IPS DF 4.7 (cell line): ENCODE results near the gene CBLB.
A peak's percentile ranks its signal among the peaks of the same experiment; 100 is the strongest.

Experiments used
- DNase-seq: peaks from one replicate; pipeline ENCODE4 v3.0.0-alpha.2; 2013; ENCODE audit warnings: low spot score; ENCODE audit errors: extremely low read depth

The CBLB gene

DNA sequence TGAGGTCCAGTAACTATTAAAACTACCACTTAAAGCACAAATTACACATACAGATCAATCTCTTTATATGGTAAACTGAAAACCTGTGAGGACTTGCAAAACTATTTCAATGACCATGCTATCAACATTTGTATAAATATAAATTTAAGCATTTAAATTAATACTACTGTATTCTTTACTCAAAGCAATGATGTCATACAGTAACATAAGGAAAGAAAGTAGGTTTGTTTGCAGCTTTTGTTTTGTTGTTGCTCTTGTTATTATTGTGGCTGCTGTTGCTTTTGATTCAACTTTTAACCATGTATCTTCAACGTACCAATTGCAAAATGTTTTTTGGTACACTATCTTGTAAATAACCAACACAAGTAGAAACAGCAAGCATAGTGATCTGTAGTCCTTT is 22.0 kb downstream of the CBLB start:
- no peak for DNase-seq

DNA sequence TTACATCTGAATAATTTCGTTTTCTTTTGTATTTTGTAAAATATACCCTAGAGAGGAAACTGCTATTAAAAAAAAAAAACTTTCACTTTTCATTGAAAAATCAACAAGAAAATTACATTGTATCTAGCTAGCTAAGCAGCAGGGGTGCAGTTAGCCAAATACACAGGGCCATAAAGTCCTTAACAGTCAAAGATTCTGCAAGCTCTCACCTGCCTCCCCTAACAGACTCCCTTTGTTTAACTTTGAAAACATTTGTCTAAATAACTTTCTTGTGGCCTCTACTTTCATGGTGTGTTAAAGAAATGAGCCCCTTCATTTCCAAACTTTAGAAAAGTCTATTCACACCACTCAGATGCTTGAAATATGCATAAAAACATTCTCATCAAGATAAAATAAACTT is 23.3 kb downstream of the CBLB start:
- DNase-seq, result no peak

- no peak for DNase-seq
Observed at GRCh38 chr3:105844704-105845103, 24.1 kb downstream of the CBLB start.

DNA sequence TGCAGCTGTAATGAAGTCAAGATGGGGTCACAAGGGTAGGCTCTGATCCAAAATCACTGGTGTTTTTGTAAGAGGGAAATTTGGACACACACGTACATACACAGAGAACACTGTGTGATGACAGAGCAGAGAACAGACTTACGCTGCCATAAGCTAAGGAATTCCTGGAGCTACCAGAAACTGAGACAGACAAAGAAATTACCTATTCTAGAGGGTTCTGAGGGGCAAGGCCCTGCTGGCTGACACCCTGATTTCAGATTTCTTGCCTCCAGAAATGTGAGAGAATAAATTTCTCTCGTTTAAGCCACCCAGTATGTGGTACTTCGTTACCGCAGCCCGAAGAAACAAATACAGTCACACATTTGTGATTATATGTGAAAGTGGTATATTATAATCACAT is 24.8 kb downstream of the CBLB start:
- no peak for DNase-seq

- no peak for DNase-seq
Observed at GRCh38 chr3:105842943-105843342, 25.9 kb downstream of the CBLB start.

- no peak for DNase-seq
Observed at GRCh38 chr3:105842449-105842848, 26.4 kb downstream of the CBLB start.

GRCh38 chr3:105837947-105838346 is 30.9 kb downstream of the CBLB start:
- DNase-seq, result no peak

DNA sequence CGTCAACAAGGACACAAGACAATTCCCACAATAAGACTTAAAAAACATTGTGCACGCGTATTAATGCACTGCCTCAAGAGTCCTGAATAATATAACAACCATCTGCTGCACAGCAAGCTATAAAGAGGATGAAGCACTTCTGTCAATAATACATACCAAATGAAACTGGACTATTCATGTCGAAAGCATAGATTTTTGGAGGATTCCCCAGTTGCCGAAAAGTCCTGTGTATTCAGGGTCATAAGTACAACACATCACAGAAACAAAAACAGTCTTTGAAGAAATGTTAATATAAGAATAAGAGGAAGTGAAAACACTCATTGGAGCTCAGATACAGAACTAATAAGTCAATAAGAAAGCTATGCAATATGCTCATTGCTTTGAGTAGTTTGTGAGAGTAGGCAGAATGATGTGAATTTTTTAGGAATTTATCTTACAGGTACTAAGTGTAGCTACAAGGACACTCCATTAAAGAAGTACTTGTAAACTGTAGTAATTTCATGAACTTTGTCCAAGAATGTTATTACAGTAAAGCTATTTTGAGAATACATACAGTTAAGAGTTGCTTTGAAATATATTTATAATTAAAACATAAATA is 31.6 kb downstream of the CBLB start:
- DNase-seq, result no peak

GRCh38 chr3:105836533-105836932 is 32.3 kb downstream of the CBLB start:
- no peak for DNase-seq

DNA sequence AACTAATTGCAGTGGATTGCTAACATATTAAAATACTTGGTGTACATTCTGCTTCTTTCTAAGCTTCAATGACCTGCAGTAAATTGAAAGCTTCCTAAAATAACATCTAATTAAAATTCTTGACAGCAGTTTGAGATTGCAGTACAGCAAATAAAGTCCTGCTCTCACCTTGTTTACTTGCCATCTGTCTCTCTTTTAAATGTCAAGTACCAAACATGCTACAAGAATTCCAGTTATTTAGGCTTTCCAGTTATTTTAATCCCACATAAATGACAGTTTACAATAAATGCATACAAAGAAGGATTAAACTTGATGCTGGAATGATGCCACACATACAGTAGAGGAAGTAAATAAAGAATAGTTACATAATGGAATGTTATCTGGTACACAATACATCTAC is 33.2 kb downstream of the CBLB start:
- no peak for DNase-seq

DNA sequence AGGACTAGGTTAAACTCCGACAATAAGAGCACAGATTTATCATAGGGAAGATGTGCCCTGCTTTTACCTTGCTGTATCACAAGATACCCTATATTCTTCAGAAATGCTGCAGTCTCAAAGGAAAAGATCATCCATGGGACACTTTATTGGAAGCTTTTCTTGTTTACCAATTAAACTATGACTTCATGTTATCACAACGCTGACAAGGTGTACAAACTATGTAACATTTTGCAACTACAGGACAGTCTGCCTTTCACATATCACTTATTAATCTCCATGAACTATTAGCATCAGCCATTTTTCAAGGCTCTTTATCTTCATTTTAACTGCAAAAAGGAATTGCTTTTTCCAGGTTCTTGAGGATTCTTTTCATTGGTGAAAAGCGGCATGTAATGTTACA is 34.0 kb downstream of the CBLB start:
- DNase-seq, result no peak

DNA sequence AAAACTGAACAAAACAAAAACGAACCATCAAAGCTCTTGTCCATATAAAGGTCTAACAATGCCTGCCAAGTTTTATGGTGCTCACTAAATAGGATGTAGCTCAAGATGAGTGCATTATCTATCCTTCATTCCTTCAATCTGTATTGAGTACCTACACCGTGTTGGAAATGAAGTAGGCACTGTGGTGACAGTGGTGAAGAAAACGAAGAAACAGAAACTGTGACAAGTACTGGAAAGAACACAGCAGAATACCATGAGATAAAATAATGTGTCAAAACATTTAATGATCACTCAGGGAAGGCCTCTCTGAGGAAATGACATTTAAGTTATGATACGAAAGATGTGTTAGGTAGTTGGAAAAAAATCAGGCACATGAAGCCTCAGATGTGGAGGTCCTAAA is 36.2 kb downstream of the CBLB start:
- DNase-seq, result no peak

- DNase-seq, result no peak
Observed at GRCh38 chr3:105830836-105831235, 38.0 kb downstream of the CBLB start.

GRCh38 chr3:105829871-105830622 is 38.8 kb downstream of the CBLB start:
- DNase-seq, result no peak

DNA sequence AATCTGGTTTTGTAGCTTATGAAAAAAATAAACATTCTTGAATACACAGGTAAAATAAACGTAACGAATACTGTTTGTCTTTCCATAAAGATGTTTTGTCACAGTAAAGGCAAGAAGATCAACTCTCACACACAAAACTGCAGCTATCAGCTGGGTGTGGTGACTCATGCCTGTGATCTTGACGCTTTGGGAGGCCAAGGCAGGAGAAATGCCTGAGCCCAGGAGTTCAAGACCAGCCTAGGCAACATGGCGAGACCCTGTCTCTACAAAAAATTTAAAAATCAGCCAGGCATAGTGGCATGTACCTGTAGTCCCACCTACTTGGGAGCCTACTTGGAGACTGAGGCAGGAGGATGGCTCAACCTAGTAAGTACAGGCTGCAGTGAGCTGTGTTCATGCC is 39.6 kb downstream of the CBLB start:
- no peak for DNase-seq

DNA sequence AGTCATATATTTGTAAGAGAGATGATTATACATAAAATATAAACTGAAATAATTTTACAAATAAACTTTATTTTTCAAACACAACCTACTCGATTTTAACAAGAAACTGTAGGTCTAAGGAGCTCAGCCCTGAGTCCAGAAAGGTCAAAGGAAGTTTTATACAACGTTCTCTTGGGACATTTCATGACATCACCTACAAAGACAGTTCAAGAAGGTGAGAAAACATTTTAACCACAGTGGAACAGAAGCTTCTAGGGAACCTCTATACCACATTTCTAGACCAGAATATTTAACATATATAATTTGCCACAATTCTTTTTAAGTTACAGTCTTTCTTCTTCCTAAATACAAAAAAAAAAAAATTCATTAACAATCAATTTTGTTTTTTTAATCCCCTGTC is 40.1 kb downstream of the CBLB start:
- DNase-seq, result no peak

DNA sequence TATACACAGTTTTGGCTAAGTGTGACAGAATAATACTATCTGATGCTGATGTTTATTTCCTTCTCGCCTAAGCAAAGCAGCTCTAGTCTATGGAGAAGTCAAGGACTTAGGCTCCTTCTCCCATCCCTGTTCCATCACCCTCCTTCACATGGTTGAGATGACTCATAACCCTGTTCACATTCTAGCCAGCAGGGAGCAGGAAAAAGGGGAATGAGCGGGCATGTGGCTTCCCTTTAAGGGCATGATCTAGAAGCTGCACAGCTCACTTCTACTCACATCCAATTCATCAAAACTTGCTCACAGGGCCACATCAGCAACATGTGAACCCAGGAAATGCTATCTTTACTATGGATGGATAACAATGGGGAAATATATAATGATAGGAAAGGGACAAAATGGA is 40.9 kb downstream of the CBLB start:
- peak; percentile 30 for DNase-seq

DNA sequence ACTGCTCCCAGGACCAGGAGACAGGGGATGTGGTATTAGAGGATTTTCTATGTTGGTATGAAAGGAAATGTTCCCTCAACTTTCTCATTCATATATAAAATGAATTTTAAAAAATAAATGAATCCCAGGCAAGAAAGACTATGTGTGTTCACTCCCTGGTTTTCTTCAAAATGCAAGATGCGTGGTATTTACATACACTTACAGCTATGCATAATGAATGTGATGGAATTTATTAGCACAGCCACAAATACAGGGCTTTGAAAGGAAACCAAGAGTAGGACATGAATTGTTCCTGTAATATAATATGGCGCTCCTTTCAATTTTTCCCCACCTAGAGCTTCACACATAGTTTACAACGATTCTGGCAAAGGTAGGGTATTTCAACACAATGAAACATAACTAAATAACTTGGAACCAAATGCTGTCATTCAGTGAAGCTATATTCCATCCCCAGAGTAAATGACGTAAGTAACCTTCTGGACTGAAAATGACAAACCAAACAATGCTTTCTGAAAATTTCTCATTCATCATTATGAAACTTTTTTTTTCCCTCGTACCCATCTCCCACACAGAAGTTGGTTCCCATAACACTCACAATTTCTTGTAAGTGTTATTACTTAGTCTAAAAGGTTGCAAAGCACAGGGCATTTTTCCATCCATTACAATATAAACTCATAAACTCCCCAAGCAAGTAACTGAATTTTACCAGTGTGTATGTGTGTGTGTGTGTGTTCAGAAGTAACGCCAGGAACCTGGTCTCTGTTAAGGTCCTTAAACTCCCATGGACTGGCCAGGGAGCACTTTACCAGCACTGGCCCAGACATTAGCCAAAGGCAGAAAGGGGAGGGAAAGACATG is 41.8 kb downstream of the CBLB start:
- no peak for DNase-seq

DNA sequence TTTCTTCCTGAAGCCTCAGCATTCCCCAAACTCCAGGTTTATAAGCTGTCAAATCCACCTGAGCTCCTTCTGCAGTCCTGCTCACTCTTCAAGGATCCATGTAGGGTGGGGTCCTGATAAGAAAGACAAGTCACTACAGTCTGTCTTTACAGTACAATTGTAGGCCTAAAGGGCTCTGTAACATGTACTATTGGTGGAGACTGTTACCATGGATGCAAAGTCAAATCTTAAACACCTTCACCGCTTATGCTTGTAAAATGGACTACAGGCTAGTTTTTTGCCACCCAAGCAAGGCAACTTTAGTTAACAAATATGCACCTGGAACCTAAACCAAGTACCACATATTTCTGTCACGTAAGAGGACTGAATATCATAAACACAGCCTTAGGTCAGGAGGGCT is 44.7 kb downstream of the CBLB start:
- DNase-seq, result no peak

DNA sequence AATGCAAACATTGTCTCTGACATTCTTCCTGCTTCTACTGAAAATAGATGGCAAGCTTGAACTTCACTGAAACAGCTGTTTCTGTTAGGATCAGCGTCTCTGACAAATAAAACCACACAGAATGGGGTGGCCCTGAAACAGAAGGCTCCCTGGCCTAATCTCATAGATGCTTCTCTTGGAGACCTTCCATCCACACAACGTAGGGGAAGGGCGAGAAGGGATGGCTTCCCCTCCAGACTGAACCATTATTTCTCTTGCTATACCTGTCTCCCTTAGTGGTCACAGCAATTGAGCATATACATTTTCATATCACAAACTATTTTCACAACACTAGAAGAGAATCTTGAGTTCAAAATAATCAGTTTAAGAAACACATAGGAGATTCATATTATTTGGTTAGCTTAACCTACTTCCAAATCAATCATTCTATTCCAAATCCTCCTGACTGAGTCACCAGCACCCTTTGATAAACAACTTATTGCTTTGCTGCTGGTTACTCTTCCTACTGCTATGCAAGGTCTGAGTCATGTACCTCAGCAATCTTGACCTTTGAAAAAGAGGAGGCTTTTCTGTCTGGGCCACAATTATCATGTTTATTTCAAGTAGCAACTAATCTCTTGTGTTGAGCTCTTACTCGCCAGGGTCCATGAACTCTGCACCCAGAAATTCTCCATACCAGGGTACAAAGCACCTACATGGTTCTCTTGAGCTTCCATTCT is 45.5 kb downstream of the CBLB start:
- no peak for DNase-seq

GRCh38 chr3:105822171-105823123 is 46.4 kb downstream of the CBLB start:
- no peak for DNase-seq
